ENCODE results near the gene HYCC1.
"Not testable (repeated sequence)": the region's sequence is repeated elsewhere in the genome, so short reads cannot be mapped to it uniquely, and the experiment has no call there.

GRCh38 chr7:23039674-23040073, 25.7 kb upstream of the HYCC1 start:
- TF ChIP-seq YY1 (IDR thresholded peaks at IDR 0.05; ENCODE audit: insufficient read depth, insufficient read length); ZNF274 (IDR thresholded peaks at IDR 0.05; ENCODE audit: low read depth, low read length); SUZ12 (IDR thresholded peaks at IDR 0.05; ENCODE audit: extremely low read depth, insufficient read depth, insufficient read length): not testable (repeated sequence)
